ENCODE measurements around the gene EHMT1. TPM values are rescaled to one million over a fixed set of nuclear protein-coding genes. Genes with fewer than 3 reads are reported as not detected.

Gene EHMT1
- total and polyA plus RNA-seq, 9 of the 15 experiments (the other 6 are each of a cell fraction or from before 2014, with no cell fraction given) = 2.2 to 76.0 (median 36.4) TPM

DNA sequence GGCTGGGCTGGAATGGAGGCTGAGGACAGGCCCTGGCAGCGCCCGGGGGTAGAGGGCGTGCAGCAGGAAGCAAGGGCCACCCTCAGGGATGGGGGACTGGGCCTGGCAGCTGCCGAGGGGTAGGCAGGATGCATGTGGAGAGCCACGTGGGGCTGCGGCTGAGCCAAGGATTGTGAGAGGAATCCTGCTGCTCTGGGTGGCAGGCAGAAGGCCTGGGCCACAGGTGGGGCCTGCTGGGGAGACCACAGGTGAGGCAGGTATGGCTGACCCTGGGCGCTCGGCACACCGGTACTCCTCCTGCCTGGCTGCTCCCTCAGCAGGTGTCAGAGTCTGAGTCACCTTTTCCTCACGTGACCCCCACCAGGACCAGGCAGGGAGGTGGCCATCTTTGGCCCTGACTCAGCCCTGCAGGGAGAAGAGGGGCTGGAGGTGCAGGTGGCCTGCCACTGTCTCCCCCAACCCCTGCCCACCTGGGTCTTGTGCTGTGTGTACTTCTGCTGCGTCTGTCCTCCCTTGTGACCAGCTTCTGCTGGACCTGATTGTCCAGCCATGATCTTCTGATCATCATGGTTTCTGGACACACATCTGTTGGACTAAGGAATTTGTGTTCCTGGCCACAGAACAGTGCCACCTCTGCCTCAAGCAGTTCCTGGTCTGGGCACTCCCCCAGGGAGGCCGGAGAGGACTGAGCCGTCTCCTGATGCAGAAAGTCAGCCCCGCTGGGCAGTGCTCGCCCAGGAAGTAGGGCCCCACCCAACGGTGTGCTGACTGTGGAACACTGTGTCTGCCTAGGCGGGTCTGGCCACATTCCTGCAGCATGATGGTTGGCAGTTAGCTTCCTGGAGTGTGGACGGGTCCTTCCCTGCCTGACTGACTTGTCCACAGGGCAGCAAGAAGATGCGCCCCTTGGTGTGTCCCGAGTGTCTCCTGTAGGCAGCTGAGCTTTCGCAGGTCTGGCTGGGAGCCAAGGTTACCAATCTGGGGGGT, 6.9 kb upstream of the EHMT1 start (continued):
- TF ChIP-seq, protein P1, sequence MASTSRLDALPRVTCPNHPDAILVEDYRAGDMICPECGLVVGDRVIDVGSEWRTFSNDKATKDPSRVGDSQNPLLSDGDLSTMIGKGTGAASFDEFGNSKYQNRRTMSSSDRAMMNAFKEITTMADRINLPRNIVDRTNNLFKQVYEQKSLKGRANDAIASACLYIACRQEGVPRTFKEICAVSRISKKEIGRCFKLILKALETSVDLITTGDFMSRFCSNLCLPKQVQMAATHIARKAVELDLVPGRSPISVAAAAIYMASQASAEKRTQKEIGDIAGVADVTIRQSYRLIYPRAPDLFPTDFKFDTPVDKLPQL (IDR thresholded peaks at IDR 0.05; ENCODE audit: extremely low read depth, insufficient read length) = no peak
- TF ChIP-seq SRSF9 (IDR thresholded peaks at IDR 0.05; ENCODE audit: borderline replicate concordance, low read depth, low read length) = no peak
- TF ChIP-seq MCM2 (IDR thresholded peaks at IDR 0.05; ENCODE audit: low read depth) = no peak
- no peak for TF ChIP-seq HMG20A (CRISPR knock-in tag; conservative IDR thresholded peaks at IDR 0.05)
- TF ChIP-seq, protein P2, sequence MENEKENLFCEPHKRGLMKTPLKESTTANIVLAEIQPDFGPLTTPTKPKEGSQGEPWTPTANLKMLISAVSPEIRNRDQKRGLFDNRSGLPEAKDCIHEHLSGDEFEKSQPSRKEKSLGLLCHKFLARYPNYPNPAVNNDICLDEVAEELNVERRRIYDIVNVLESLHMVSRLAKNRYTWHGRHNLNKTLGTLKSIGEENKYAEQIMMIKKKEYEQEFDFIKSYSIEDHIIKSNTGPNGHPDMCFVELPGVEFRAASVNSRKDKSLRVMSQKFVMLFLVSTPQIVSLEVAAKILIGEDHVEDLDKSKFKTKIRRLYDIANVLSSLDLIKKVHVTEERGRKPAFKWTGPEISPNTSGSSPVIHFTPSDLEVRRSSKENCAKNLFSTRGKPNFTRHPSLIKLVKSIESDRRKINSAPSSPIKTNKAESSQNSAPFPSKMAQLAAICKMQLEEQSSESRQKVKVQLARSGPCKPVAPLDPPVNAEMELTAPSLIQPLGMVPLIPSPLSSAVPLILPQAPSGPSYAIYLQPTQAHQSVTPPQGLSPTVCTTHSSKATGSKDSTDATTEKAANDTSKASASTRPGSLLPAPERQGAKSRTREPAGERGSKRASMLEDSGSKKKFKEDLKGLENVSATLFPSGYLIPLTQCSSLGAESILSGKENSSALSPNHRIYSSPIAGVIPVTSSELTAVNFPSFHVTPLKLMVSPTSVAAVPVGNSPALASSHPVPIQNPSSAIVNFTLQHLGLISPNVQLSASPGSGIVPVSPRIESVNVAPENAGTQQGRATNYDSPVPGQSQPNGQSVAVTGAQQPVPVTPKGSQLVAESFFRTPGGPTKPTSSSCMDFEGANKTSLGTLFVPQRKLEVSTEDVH (IDR thresholded peaks at IDR 0.05; ENCODE audit: low read depth, partially characterized antibody) = no peak
- no peak for TF ChIP-seq TCF3 (CRISPR knock-in tag; IDR thresholded peaks at IDR 0.05)
- no peak for TF ChIP-seq ARHGAP35 (IDR thresholded peaks at IDR 0.05; ENCODE audit: partially characterized antibody)
- TF ChIP-seq, protein P3, sequence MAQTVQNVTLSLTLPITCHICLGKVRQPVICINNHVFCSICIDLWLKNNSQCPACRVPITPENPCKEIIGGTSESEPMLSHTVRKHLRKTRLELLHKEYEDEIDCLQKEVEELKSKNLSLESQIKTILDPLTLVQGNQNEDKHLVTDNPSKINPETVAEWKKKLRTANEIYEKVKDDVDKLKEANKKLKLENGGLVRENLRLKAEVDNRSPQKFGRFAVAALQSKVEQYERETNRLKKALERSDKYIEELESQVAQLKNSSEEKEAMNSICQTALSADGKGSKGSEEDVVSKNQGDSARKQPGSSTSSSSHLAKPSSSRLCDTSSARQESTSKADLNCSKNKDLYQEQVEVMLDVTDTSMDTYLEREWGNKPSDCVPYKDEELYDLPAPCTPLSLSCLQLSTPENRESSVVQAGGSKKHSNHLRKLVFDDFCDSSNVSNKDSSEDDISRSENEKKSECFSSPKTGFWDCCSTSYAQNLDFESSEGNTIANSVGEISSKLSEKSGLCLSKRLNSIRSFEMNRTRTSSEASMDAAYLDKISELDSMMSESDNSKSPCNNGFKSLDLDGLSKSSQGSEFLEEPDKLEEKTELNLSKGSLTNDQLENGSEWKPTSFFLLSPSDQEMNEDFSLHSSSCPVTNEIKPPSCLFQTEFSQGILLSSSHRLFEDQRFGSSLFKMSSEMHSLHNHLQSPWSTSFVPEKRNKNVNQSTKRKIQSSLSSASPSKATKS (CRISPR knock-in tag; IDR thresholded peaks at IDR 0.05) = no peak
- TF ChIP-seq, protein P4, sequence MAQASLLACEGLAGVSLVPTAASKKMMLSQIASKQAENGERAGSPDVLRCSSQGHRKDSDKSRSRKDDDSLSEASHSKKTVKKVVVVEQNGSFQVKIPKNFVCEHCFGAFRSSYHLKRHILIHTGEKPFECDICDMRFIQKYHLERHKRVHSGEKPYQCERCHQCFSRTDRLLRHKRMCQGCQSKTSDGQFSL (CRISPR knock-in tag; IDR thresholded peaks at IDR 0.05) = no peak
- TF ChIP-seq, protein P4 (tag; IDR thresholded peaks at IDR 0.05) = no peak
- TF ChIP-seq ZKSCAN8 (CRISPR knock-in tag; IDR thresholded peaks at IDR 0.05) = no peak
- no peak for TF ChIP-seq ZZZ3 (IDR thresholded peaks at IDR 0.05)
- TF ChIP-seq ELF4 (CRISPR knock-in tag; IDR thresholded peaks at IDR 0.05) = no peak
- no peak for TF ChIP-seq ZNF175 (CRISPR knock-in tag; IDR thresholded peaks at IDR 0.05; ENCODE audit: low read depth)
- no peak for TF ChIP-seq ZNF224 (CRISPR knock-in tag; IDR thresholded peaks at IDR 0.05)
- no peak for TF ChIP-seq HDAC1 (IDR thresholded peaks at IDR 0.05)
- TF ChIP-seq ETV6 (IDR thresholded peaks at IDR 0.05; ENCODE audit: borderline replicate concordance in 1 of 2, low read depth in 2 of 2, low read length in 1 of 2) = no peak
- no peak for TF ChIP-seq ETV6 (CRISPR knock-in tag; IDR thresholded peaks at IDR 0.05; ENCODE audit: borderline replicate concordance)
- TF ChIP-seq MTA1 (IDR thresholded peaks at IDR 0.05; ENCODE audit: borderline replicate concordance) = no peak
- TF ChIP-seq ZFP30 (CRISPR knock-in tag; IDR thresholded peaks at IDR 0.05; ENCODE audit: borderline replicate concordance) = no peak
